22Rv1 (cell line): ENCODE results near the gene SLC2A1.

Experiments used
- H3K27ac ChIP-seq: fragments of 450-650 bp; 2 replicates; pipeline ENCODE4 v1.5.1; 2017
- CTCF ChIP-seq: fragments of 450-650 bp; IDR thresholded peaks from 2 replicates; pipeline ENCODE4 v1.5.1; 2017; ENCODE audit warnings: mild to moderate bottlenecking
- ZFX ChIP-seq: fragments of 450-650 bp; IDR thresholded peaks from 2 replicates; pipeline ENCODE4 v1.6.1; 2017; ENCODE audit warnings: antibody characterized with exemption, borderline replicate concordance

SLC2A1 gene

GRCh38 chr1:42957229-42957879 is 1.3 kb downstream of the SLC2A1 start:
- H3K27ac ChIP-seq: peak overlapping the region; percentile 75; the same call in 1 of the 2 replicates
- no peak for TF ChIP-seq ZFX
- TF ChIP-seq CTCF: no peak

GRCh38 chr1:42956739-42957138 is 1.9 kb downstream of the SLC2A1 start:
- TF ChIP-seq CTCF: no peak
- no peak overlapping the region for H3K27ac ChIP-seq

GRCh38 chr1:42955311-42956063 is 3.2 kb downstream of the SLC2A1 start:
- TF ChIP-seq ZFX: no peak
- TF ChIP-seq CTCF: no peak
- H3K27ac ChIP-seq: no peak overlapping the region

DNA sequence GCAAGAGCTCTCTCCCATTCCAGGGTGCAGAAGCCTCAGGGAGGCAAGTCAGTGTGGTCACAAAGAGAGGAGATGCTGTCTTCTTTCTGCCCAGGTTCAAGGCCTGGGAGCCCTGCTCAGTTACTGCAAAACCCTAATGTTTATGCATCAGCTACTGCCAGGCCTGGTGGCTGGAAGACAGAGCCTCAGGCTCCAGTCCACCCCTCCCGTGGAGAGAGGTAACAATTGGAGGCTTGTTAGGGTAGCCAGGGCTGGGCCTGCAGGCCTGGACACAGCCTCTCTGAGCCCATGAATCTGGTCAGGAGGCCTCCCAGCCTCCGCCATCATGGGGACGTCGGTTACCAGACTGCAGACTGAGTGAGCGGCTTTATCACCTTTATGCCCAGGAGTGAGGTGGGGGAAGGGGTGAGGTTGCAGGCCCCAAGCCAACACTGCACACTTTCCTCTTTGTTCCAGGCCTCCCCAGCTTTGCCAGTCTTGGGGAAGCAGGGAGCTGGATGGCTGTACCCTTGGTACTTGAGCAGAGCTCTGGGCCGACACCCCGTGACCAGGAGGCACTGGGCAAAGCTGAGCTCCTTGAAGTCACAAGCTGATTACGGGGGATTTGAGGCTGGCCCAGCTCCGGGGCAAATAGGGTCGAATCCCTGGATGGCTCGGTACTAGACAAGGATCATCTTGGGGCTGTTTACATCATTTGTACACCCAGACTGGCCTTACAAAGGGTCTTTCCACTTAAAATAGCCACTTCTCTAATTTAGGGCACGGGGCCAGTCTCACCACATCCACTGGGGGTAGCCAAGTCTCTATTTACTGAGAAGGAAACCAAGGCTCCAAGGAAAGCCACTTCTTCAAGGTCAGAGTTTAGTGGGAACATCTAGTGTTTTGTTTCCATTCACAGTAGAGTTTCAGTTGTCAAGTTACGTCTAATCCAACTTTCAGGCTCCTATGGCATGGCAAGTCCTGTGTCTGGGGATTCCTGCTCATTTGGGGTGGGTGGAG is 5.2 kb downstream of the SLC2A1 start:
- no peak overlapping the region for H3K27ac ChIP-seq
- TF ChIP-seq ZFX (no peak), CTCF (no peak)

DNA sequence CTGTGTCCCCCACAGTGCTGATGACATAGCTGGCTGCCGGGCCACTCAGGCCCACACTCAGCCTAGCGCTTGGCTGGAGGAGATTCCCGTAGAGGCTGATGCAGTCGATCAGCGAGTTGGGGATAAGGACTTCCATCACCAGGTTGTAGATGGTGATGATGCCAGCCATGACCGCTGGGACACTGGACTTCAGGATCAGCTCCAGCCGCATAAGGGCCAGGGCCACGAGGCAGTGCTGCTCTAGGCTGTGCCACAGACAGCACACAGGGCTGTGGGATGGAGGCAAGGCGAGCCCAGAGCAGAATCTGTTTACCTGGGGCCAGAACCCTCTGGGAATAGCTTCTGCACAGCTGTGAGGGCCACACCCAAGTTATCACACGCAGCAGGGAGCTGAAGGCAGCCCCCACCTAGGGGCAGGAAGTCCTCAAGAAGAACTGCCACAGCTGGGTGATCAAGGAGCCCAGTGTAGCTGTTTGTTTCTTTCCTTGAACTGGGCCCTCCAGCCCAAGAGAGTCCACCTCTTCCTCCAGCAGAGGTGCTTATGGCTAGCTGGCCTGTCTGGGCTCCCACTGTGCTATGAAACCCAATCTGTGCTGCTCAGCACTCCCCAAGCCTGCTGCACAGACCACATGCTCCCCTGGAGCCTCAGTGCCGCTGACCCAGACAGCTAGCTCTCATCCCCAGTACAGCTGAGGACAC is 6.2 kb downstream of the SLC2A1 start:
- H3K27ac ChIP-seq: no peak overlapping the region

DNA sequence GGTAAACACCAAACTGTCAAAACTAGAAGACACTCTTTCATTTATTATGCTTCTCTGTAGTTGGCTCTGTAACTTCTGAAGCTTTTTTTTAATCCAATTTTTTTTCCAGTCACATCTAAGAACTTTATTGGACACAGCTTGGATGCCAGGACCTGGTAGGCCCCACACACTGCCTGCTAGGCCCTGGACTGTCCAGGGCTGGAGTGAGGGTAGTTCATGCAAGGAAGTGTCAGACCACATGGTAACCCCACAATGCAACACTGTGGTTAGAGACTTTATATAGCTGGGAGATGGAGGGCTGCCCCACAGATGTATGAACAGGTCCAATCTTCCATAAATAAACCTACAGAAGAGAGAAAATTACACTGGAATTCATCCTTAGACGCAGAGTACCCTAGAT is 7.1 kb downstream of the SLC2A1 start:
- H3K27ac ChIP-seq: no peak overlapping the region
- TF ChIP-seq ZFX (no peak), CTCF (no peak)

More for the DNA sequence above, 6.2 kb downstream of the SLC2A1 start:
- TF ChIP-seq CTCF: no peak
- no peak for TF ChIP-seq ZFX
